K562 (cell line): ENCODE data around the gene SLC25A18. TPM values are rescaled to one million over a fixed set of nuclear protein-coding genes. Genes with fewer than 3 reads are reported as not detected.

Source experiments
- C11orf30 ChIP-seq: fragments of 450-650 bp; IDR thresholded peaks from 2 replicates; pipeline ENCODE4 v1.6.1; 2016; ENCODE audit warnings: low read depth, mild to moderate bottlenecking
- CREM ChIP-seq: IDR thresholded peaks from 2 replicates; pipeline ENCODE4 v1.6.1; 2014; ENCODE audit warnings: antibody characterized with exemption, low read depth
- FOXJ2 ChIP-seq: fragments of 200-800 bp; sonication (Bioruptor generic); IDR thresholded peaks from 2 replicates; pipeline ENCODE4 v1.6.1; 2016; ENCODE audit warnings: missing genetic modification characterization, missing compliant biosample characterization
- HOXB6 ChIP-seq: fragments of 250-450 bp; sonication (Bioruptor Pico); IDR thresholded peaks from 2 replicates; pipeline ENCODE4 v1.5.1; 2022; ENCODE audit warnings: mild to moderate bottlenecking, borderline replicate concordance
- MEF2D ChIP-seq: conservative IDR thresholded peaks from 2 replicates; pipeline ENCODE4 v1.6.1; 2016; ENCODE audit warnings: low read depth, missing genetic modification characterization, missing compliant biosample characterization
- RBM17 ChIP-seq: fragments of 200-400 bp; formaldehyde crosslinking; IDR thresholded peaks from 2 replicates; pipeline ENCODE4 v1.6.1; 2017; ENCODE audit warnings: low read depth, mild to moderate bottlenecking, low read length, borderline replicate concordance
- SAFB ChIP-seq: fragments of 200-400 bp; formaldehyde crosslinking; IDR thresholded peaks from 2 replicates; pipeline ENCODE4 v1.6.1; 2017; ENCODE audit warnings: low read depth, low read length, borderline replicate concordance
- SFPQ ChIP-seq: fragments of 200-400 bp; formaldehyde crosslinking; IDR thresholded peaks from 2 replicates; pipeline ENCODE4 v1.6.1; 2017; ENCODE audit warnings: mild to moderate bottlenecking, low read depth, low read length, moderate library complexity
- TAF1 ChIP-seq: IDR thresholded peaks from 2 replicates; pipeline ENCODE4 v1.6.1; 2011; ENCODE audit warnings: mild to moderate bottlenecking, low read length, moderate library complexity; ENCODE audit not compliant: insufficient read depth, control insufficient read depth, severe bottlenecking; ENCODE audit errors: extremely low read depth
- TFE3 ChIP-seq: fragments of 450-650 bp; formaldehyde crosslinking; IDR thresholded peaks from 2 replicates; pipeline ENCODE4 v1.4.0; 2020; ENCODE audit warnings: mild to moderate bottlenecking, mixed read lengths
- THRB ChIP-seq: fragments of 450-650 bp; formaldehyde crosslinking; conservative IDR thresholded peaks from 2 replicates; pipeline ENCODE4 v1.4.0; 2022; ENCODE audit warnings: mild to moderate bottlenecking, missing genetic modification characterization
- USF1 ChIP-seq: sonication (generic); formaldehyde crosslinking; IDR thresholded peaks from 2 replicates; pipeline ENCODE4 v1.9.0; 2022; ENCODE audit warnings: mild to moderate bottlenecking, missing genetic modification reagents
- ZBED1 ChIP-seq: IDR thresholded peaks from 2 replicates; pipeline ENCODE4 v1.6.1; 2014
- ZKSCAN3 ChIP-seq: fragments of 250-450 bp; sonication (Bioruptor Pico); IDR thresholded peaks from 2 replicates; pipeline ENCODE4 v1.4.0; 2020
- ZMIZ1 ChIP-seq, 2 experiments: fragments of 150-350 bp in 1 of 2; IDR thresholded peaks; 2 replicates each; pipeline ENCODE4 v1.6.1; 2012 to 2016; ENCODE audit warnings: low read depth in 2 of 2, low read length in 2 of 2, mild to moderate bottlenecking in 1 of 2, moderate library complexity in 1 of 2
- ZNF24 ChIP-seq: fragments of 450-650 bp; IDR thresholded peaks from 2 replicates; pipeline ENCODE4 v1.6.1; 2016
- polyA plus RNA-seq, 8 experiments: library from polyadenylated mRNA; depleted of rRNA in 4 of 8; stranded (reverse) in 5 of 8; unstranded in 3 of 8; fragments of >200 nt; fragmentation: Nextera tagmentation in 2 of 8; fragmentation: Illumina TruSeq in 1 of 8; extraction: Ambion mirVana in 2 of 8; extraction: Trizol in 1 of 8; gene quantifications; 2 replicates each; pipeline versions ENCODE4 v1.2.1 to v1.2.3, GENCODE V29; 2011 to 2014; ENCODE audit warnings: inconsistent platforms in 1 of 8, missing spikeins in 1 of 8
- total RNA-seq, 7 experiments: library from RNA; depleted of rRNA in 6 of 7; stranded (reverse); fragments of >200 nt in 6 of 7; fragmentation: Illumina TruSeq in 2 of 7; extraction: Trizol in 2 of 7; gene quantifications; 2 replicates each; pipeline versions ENCODE4 v1.2.1 to v1.2.3, GENCODE V29; 2011 to 2021; ENCODE audit warnings: low replicate concordance in 1 of 7

Gene SLC25A18
- total and polyA plus RNA-seq, 9 of the 15 experiments (the other 6 are each of a cell fraction or from before 2014, with no cell fraction given): 0.04 TPM; not detected in 8

- TF ChIP-seq THRB (0 out of 2 replicates have a peak, but pooled peaks have one; percentile 69), SFPQ (no peak), C11orf30 (peak; percentile 95), HOXB6 (CRISPR knock-in tag) (no peak; the same call in 1 of the 2 replicates), ZKSCAN3 (CRISPR knock-in tag) (no peak), MEF2D (tag) (no peak), SAFB (no peak), ZNF24 (no peak), TAF1 (peak; percentile 64), RBM17 (no peak), CREM (peak; percentile 91), USF1 (CRISPR knock-in tag) (peak; percentile 97), ZBED1 (no peak), FOXJ2 (tag) (peak; percentile 38; the same call in 1 of the 2 replicates), ZMIZ1 (IDR thresholded peaks at IDR 0.05; ENCODE audit: low read depth in 2 of 2, low read length in 2 of 2) (no peak), TFE3 (CRISPR knock-in tag) (peak; percentile 90)
These were observed 65.3 kb downstream of the SLC25A18 start, which contains the start of gene ATP6V1E1 (continued) for GRCh38 chr22:17628406-17629172.
